ENCODE measurements around the gene PCBD2.

DNA sequence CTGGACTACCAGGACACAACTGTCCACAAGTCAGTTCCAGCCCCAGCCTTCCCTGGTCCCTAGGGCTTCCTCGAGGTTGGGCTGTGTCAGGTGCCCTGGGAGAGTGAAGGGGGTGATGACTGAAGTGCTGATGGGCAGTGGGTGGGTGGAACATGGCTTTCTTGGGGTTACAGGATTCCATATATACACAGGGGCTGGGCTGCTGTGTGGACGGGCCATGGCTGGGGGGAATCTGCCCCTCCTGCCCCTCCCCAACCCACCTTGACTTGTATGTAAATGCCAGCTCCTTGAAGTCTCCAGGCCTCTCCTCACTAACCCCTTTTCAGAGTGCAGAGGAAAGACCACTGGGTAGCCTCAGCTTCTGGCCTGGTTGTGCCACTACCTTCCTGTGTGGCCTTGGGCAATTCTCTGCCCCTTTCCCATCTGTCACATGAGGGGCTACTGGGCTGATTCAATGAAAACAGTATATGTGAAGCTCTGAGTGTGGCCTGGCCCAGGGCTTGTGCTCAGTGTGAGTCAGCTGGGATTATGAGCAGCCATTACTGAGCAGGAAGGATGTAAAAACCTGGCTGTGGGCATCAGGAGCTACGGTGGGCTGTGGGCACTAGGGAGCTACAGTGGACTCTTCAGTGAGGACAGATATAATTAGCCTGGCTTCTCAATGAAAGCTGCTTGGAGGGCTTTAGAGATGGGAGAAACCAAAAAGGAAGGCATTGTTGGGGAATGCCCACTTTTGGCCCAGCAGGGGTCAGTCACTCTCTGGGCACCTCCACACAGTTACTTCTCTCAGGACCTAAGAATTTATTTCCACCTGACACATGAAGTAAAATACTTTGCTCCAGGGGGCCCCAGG, 105.8 kb downstream of the PCBD2 start:
- TF ChIP-seq RAD21 (IDR thresholded peaks at IDR 0.05 in 1 of 2, conservative IDR thresholded peaks at IDR 0.05 in 1 of 2; ENCODE audit: low read depth in 2 of 2, low read length in 2 of 2) (no peak), JUN (IDR thresholded peaks at IDR 0.05; ENCODE audit: low read depth, low read length) (no peak), POLR2A (IDR thresholded peaks at IDR 0.05; ENCODE audit: control extremely low read depth in 1 of 2, low read depth in 2 of 2, low read length in 2 of 2) (no peak)
- TF ChIP-seq, protein P1, sequence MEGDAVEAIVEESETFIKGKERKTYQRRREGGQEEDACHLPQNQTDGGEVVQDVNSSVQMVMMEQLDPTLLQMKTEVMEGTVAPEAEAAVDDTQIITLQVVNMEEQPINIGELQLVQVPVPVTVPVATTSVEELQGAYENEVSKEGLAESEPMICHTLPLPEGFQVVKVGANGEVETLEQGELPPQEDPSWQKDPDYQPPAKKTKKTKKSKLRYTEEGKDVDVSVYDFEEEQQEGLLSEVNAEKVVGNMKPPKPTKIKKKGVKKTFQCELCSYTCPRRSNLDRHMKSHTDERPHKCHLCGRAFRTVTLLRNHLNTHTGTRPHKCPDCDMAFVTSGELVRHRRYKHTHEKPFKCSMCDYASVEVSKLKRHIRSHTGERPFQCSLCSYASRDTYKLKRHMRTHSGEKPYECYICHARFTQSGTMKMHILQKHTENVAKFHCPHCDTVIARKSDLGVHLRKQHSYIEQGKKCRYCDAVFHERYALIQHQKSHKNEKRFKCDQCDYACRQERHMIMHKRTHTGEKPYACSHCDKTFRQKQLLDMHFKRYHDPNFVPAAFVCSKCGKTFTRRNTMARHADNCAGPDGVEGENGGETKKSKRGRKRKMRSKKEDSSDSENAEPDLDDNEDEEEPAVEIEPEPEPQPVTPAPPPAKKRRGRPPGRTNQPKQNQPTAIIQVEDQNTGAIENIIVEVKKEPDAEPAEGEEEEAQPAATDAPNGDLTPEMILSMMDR (IDR thresholded peaks at IDR 0.05; ENCODE audit: control extremely low read depth in 1 of 3, insufficient read depth in 1 of 3, low read depth in 1 of 3, low read length in 3 of 3) = no peak
